GM23338 (cell line): ENCODE measurements around the gene HSPA14.
"Not testable (repeated sequence)": the region's sequence is repeated elsewhere in the genome, so short reads cannot be mapped to it uniquely, and the experiment has no call there.

Experiments
- CREB1 ChIP-seq: fragments of 250-450 bp; sonication (Bioruptor Pico); IDR thresholded peaks from 2 replicates; pipeline ENCODE4 v1.5.0; 2020; ENCODE audit warnings: low read depth, mild to moderate bottlenecking, moderate library complexity
- EZH2 ChIP-seq: fragments of 200-600 bp; sonication (generic); IDR thresholded peaks from one replicate; pipeline ENCODE4 v1.8.0; 2017; ENCODE audit warnings: antibody characterized with exemption, mild to moderate bottlenecking, low read depth; ENCODE audit not compliant: unreplicated experiment
- EZH2phosphoT487 ChIP-seq: fragments of 200-600 bp; sonication (generic); IDR thresholded peaks from one replicate; pipeline ENCODE4 v1.8.1; 2018; ENCODE audit warnings: antibody characterized with exemption; ENCODE audit not compliant: unreplicated experiment
- JUNB ChIP-seq: IDR thresholded peaks from one replicate; pipeline ENCODE4 v1.6.1; 2016; ENCODE audit warnings: antibody characterized with exemption; ENCODE audit not compliant: unreplicated experiment
- NANOG ChIP-seq: IDR thresholded peaks from 2 replicates; pipeline ENCODE4 v1.6.1; 2016; ENCODE audit warnings: antibody characterized with exemption, borderline replicate concordance
- POLR2AphosphoS5 ChIP-seq: IDR thresholded peaks from 2 replicates; pipeline ENCODE4 v1.6.1; 2016; ENCODE audit warnings: antibody characterized with exemption, low read depth
- STAT1 ChIP-seq: IDR thresholded peaks from one replicate; pipeline ENCODE4 v1.6.1; 2016; ENCODE audit warnings: antibody characterized with exemption; ENCODE audit not compliant: unreplicated experiment
- ZNF114 ChIP-seq: fragments of 250-450 bp; sonication (Bioruptor Pico); IDR thresholded peaks from 2 replicates; pipeline ENCODE4 v1.5.0; 2020; ENCODE audit warnings: mild to moderate bottlenecking, moderate library complexity
- ZNF331 ChIP-seq: fragments of 250-450 bp; sonication (Bioruptor Pico); IDR thresholded peaks from 2 replicates; pipeline ENCODE4 v1.5.0; 2020; ENCODE audit warnings: low read depth, mild to moderate bottlenecking, moderate library complexity
- TF ChIP-seq, protein P1 (sequence below), 2 experiments: fragments of 200-600 bp in 1 of 2; sonication (generic) in 1 of 2; conservative IDR thresholded peaks; 2 replicates each; pipeline versions ENCODE4 v1.5.1 to v1.6.1; 2016 to 2017; ENCODE audit warnings: antibody characterized with exemption in 2 of 2, low read depth in 2 of 2, mild to moderate bottlenecking in 2 of 2, moderate library complexity in 1 of 2
- TF ChIP-seq, protein P2 (sequence below): IDR thresholded peaks from one replicate; pipeline ENCODE4 v1.6.1; 2018; ENCODE audit warnings: antibody characterized with exemption; ENCODE audit not compliant: unreplicated experiment

DNA sequence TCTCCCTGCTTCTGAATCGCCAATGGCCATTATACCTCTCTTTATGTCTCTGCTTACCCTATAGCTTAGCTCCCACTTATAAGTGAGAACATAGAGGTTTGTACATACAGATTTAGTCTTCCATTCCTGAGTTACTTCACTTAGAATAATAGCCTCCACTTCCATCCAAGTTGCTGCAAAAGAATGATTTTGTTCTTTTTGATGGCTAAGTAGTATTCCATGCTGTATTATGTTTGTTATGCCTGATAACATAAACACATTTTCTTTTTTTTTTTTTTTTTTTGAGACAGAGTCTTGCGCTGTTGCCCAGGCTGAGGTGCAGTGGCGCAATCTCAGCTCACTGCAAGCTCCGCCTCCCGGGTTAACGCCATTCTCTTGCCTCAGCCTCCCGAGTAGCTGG lies 21.4 kb upstream of the HSPA14 start:
- TF ChIP-seq, protein P1, sequence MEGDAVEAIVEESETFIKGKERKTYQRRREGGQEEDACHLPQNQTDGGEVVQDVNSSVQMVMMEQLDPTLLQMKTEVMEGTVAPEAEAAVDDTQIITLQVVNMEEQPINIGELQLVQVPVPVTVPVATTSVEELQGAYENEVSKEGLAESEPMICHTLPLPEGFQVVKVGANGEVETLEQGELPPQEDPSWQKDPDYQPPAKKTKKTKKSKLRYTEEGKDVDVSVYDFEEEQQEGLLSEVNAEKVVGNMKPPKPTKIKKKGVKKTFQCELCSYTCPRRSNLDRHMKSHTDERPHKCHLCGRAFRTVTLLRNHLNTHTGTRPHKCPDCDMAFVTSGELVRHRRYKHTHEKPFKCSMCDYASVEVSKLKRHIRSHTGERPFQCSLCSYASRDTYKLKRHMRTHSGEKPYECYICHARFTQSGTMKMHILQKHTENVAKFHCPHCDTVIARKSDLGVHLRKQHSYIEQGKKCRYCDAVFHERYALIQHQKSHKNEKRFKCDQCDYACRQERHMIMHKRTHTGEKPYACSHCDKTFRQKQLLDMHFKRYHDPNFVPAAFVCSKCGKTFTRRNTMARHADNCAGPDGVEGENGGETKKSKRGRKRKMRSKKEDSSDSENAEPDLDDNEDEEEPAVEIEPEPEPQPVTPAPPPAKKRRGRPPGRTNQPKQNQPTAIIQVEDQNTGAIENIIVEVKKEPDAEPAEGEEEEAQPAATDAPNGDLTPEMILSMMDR (conservative IDR thresholded peaks at IDR 0.05; ENCODE audit: low read depth in 2 of 2): not testable (repeated sequence)
- not testable (repeated sequence) for TF ChIP-seq CREB1 (CRISPR knock-in tag); POLR2AphosphoS5; EZH2; STAT1; JUNB; ZNF114 (CRISPR knock-in tag); EZH2phosphoT487; ZNF331 (CRISPR knock-in tag); NANOG
- TF ChIP-seq, protein P2, sequence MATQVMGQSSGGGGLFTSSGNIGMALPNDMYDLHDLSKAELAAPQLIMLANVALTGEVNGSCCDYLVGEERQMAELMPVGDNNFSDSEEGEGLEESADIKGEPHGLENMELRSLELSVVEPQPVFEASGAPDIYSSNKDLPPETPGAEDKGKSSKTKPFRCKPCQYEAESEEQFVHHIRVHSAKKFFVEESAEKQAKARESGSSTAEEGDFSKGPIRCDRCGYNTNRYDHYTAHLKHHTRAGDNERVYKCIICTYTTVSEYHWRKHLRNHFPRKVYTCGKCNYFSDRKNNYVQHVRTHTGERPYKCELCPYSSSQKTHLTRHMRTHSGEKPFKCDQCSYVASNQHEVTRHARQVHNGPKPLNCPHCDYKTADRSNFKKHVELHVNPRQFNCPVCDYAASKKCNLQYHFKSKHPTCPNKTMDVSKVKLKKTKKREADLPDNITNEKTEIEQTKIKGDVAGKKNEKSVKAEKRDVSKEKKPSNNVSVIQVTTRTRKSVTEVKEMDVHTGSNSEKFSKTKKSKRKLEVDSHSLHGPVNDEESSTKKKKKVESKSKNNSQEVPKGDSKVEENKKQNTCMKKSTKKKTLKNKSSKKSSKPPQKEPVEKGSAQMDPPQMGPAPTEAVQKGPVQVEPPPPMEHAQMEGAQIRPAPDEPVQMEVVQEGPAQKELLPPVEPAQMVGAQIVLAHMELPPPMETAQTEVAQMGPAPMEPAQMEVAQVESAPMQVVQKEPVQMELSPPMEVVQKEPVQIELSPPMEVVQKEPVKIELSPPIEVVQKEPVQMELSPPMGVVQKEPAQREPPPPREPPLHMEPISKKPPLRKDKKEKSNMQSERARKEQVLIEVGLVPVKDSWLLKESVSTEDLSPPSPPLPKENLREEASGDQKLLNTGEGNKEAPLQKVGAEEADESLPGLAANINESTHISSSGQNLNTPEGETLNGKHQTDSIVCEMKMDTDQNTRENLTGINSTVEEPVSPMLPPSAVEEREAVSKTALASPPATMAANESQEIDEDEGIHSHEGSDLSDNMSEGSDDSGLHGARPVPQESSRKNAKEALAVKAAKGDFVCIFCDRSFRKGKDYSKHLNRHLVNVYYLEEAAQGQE: not testable (repeated sequence)
